NB4 (cell line): ENCODE results near the gene RMP24.

Source experiments
- DNase-seq: peaks from one replicate; pipeline ENCODE4 v3.0.0; 2010; ENCODE audit warnings: low read depth
- H3K4me3 ChIP-seq: one replicate; pipeline ENCODE4 v1.5.1; 2011; ENCODE audit warnings: mild to moderate bottlenecking, low read depth, low read length, moderate library complexity
- MYC ChIP-seq: IDR thresholded peaks from 2 replicates; pipeline ENCODE4 v1.6.1; 2011; ENCODE audit warnings: low read depth, low read length
- POLR2A ChIP-seq: IDR thresholded peaks from 2 replicates; pipeline ENCODE4 v1.6.1; 2011; ENCODE audit warnings: mild to moderate bottlenecking; ENCODE audit not compliant: insufficient read length; ENCODE audit errors: extremely low read depth
- TF ChIP-seq, protein P1 (sequence below): IDR thresholded peaks from 2 replicates; pipeline ENCODE4 v1.6.1; 2011; ENCODE audit warnings: low read depth, low read length
- TF ChIP-seq, protein P2 (sequence below): IDR thresholded peaks from one replicate; pipeline ENCODE4 v1.5.1; 2012; ENCODE audit warnings: low read depth, low read length

Gene RMP24

DNA sequence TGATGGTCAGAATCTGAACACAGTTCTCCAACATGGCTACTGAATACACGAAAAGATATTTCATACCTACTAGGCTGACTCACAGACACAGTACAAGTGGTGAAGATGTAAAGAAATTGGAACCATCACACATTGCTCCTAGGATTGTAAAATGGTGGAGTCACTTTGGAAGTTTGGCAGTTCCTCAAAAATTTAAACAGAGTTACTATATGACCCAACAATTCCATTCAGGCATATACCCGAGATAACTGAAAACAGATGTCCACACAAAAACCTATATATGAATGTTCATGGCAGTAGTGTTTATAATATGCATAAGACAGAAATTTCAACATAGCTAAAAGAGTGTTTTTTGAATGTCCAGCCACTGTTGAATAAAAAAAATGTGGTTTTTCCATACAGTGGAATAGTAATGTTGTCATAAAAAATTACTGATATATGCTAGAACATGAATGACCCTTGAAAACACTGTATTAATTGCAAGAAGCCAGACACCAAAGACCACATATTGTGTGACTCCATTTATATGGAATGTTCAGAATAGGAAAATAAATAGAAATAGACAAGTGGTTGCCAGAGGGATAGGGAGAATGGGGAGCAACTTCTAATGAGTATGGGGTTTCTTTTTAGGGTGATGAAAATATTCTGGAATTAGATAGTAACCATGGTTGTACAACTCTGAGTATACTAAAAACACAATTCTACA, 10.1 kb downstream of the RMP24 start:
- TF ChIP-seq, protein P1, sequence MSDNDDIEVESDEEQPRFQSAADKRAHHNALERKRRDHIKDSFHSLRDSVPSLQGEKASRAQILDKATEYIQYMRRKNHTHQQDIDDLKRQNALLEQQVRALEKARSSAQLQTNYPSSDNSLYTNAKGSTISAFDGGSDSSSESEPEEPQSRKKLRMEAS = no peak
- TF ChIP-seq POLR2A (no peak), MYC (no peak)
- TF ChIP-seq, protein P2, sequence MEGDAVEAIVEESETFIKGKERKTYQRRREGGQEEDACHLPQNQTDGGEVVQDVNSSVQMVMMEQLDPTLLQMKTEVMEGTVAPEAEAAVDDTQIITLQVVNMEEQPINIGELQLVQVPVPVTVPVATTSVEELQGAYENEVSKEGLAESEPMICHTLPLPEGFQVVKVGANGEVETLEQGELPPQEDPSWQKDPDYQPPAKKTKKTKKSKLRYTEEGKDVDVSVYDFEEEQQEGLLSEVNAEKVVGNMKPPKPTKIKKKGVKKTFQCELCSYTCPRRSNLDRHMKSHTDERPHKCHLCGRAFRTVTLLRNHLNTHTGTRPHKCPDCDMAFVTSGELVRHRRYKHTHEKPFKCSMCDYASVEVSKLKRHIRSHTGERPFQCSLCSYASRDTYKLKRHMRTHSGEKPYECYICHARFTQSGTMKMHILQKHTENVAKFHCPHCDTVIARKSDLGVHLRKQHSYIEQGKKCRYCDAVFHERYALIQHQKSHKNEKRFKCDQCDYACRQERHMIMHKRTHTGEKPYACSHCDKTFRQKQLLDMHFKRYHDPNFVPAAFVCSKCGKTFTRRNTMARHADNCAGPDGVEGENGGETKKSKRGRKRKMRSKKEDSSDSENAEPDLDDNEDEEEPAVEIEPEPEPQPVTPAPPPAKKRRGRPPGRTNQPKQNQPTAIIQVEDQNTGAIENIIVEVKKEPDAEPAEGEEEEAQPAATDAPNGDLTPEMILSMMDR = no peak
- DNase-seq = no peak
- no peak overlapping the region for H3K4me3 ChIP-seq

DNA sequence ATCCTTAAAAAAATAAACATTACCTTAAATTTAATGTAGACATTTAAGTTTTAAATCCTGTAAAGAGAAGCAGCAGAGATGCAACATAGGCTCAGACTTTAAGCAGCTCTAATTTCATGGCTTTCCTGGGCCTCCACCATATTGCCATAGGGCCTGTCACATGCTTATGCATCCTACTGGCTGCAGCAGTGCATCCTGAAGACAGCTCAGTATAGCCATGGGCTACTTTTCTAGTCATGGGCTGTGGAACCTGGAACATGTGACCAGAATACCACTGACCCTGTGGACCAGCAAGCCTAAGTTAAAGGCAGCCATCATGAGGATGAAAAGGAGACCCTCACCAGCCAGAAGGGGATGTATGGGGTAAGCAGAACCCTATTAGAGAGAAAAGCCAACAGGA, 10.7 kb downstream of the RMP24 start:
- TF ChIP-seq, protein P2 = no peak
- TF ChIP-seq, protein P1 = no peak
- no peak for TF ChIP-seq MYC
- TF ChIP-seq POLR2A = no peak
- DNase-seq = no peak
- H3K4me3 ChIP-seq = no peak overlapping the region

DNA sequence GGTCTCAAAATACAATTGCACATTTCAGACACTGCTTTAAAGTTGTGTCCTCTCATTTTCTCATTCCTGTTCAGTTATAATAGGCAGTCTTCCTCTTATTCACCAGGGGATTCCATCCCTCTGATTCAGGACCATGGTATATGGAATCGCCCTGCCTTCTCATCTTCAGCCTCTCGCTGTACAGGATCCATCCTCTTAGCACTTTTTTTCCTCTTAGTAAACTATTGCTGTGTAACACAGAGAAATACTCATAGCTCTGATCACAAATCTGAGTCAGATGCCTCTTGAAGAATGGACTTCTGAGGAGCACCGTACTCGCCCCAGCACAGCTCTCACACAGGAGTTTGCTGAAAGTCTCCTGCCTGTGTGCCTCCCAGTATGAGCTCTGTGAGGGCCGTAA, 11.3 kb downstream of the RMP24 start:
- DNase-seq = no peak
- no peak overlapping the region for H3K4me3 ChIP-seq
- TF ChIP-seq, protein P2 = no peak
- TF ChIP-seq POLR2A = no peak
- no peak for TF ChIP-seq MYC
- TF ChIP-seq, protein P1 = no peak

DNA sequence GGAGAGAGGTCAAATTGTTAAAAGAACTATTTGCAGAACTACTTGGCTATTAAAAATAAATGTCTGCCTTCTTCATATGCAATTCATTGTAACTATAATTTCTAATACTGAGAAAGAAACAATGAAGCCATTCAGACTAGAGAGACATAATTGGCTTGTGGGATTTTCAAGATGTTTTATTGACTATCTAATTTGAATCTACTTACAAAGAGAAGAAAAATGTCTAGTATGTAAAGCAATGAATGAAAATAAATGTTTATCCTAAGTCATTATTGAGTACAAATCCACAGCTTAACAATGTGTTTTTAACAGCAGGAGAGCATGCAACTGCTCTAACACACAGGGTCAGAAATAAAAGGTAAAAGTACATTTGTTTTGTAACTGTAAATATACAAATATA, 19.2 kb downstream of the RMP24 start:
- no peak for DNase-seq
- no peak for TF ChIP-seq MYC
- TF ChIP-seq POLR2A = no peak
- TF ChIP-seq, protein P2 = no peak
- no peak overlapping the region for H3K4me3 ChIP-seq

DNA sequence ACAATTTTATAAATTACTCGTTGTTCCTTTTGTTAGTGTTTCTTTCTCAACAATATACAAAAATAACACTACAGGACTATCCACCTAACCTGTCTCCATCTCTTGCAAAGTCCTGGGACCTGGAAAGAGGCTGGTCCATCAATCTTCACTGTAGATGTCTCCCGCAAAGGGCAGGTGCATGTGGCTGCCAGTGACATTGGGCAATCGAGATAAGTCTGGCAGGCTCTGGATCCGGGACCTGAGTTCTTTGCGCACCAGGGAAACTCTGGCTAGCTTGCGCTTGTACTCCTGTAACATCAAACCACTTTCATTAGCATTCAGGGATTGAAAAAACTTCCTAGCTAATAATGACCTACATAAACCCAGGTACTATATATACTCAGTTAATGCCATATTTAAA, 20.5 kb downstream of the RMP24 start:
- TF ChIP-seq, protein P2 = no peak
- TF ChIP-seq, protein P1 = no peak
- no peak for DNase-seq
- H3K4me3 ChIP-seq = no peak overlapping the region

DNA sequence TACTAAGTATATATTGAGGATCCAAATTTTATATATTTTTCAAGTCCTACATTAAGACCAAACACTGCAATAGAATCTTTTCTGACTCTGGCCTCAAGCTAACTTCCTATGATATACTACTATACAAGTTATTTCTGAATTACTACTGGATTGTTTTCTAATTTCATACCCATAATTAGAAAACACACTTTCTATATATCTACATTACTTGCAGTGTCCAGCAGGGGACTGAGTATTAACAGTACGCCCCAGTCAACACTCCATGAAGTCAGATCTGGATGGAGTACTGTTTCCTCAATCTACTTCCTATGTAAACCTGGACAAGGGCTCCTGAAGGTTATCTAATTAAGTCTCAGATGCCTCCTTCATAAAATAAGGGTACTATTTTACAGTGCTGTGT, 26.5 kb downstream of the RMP24 start:
- TF ChIP-seq, protein P1 = no peak
- TF ChIP-seq, protein P2 = peak; percentile 14
- peak; percentile 20 for DNase-seq

More for the DNA sequence above, 26.5 kb downstream of the RMP24 start:
- no peak overlapping the region for H3K4me3 ChIP-seq
